Astrocyte of the spinal cord (primary cell): Measurements from ENCODE around the gene AHI1.

Source experiments
- DNase-seq: peaks from one replicate; pipeline ENCODE4 v3.0.0; 2011; ENCODE audit warnings: low read depth, low spot score
- H3K4me3 ChIP-seq: 2 replicates; pipeline ENCODE4 v1.5.1; 2011; ENCODE audit warnings: low read depth, mild to moderate bottlenecking, low read length, moderate library complexity
- in situ Hi-C: cut with HindIII; loops from 2 replicates; pipeline ENCODE4 v1.10.0; 2017; ENCODE audit warnings: low sequenced_read_pairs
- TF ChIP-seq, protein P1 (sequence below): IDR thresholded peaks from 2 replicates; pipeline ENCODE4 v1.5.1; 2012; ENCODE audit warnings: low read depth, mild to moderate bottlenecking, low read length, inconsistent platforms

The AHI1 gene

DNA sequence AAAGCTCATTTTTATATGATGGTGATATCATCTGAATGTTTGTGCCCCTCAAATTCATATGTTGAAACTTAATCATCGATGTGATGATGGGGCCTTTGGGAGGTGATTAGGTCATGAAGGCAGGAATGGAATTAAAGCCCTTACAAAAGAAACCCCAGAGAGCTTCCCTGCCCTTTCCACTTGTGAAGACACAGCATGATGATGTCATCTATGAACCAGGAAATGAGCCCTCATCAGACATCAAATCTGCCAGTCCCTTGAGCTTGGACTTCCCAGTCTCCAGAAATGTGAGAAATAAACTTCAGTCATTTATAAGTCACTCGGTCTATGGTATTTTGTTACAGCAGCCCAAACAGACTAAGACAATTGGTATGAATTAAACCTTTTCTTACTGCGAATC lies 163.4 kb downstream of the AHI1 start:
- TF ChIP-seq, protein P1, sequence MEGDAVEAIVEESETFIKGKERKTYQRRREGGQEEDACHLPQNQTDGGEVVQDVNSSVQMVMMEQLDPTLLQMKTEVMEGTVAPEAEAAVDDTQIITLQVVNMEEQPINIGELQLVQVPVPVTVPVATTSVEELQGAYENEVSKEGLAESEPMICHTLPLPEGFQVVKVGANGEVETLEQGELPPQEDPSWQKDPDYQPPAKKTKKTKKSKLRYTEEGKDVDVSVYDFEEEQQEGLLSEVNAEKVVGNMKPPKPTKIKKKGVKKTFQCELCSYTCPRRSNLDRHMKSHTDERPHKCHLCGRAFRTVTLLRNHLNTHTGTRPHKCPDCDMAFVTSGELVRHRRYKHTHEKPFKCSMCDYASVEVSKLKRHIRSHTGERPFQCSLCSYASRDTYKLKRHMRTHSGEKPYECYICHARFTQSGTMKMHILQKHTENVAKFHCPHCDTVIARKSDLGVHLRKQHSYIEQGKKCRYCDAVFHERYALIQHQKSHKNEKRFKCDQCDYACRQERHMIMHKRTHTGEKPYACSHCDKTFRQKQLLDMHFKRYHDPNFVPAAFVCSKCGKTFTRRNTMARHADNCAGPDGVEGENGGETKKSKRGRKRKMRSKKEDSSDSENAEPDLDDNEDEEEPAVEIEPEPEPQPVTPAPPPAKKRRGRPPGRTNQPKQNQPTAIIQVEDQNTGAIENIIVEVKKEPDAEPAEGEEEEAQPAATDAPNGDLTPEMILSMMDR, result no peak
- DNase-seq, result peak; percentile 32

DNA sequence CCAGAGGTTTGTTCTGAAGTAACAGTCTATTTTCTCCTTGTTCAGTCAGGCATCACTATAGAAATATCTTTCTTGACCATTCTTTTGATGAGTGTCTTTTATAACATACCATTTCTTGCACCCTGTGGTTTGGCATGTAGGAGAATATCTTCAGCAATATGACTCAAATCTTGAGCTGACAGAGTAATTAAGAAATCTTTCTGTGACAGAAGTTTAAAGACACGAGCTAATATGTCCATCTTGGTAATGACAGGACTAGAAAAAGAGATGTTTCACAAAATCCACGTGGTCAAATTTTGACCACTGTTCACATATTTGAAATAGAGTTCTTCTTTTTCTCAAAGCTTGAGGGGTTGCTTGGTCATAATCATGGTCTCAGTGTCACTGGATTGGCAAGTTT lies 166.5 kb downstream of the AHI1 start:
- TF ChIP-seq, protein P1, result no peak
- in situ Hi-C loops, result no loop called here
- no peak overlapping the region for H3K4me3 ChIP-seq
- DNase-seq, result peak; percentile 43

More for the DNA sequence above, 163.4 kb downstream of the AHI1 start:
- no peak overlapping the region for H3K4me3 ChIP-seq
- in situ Hi-C loops, result no loop called here

DNA sequence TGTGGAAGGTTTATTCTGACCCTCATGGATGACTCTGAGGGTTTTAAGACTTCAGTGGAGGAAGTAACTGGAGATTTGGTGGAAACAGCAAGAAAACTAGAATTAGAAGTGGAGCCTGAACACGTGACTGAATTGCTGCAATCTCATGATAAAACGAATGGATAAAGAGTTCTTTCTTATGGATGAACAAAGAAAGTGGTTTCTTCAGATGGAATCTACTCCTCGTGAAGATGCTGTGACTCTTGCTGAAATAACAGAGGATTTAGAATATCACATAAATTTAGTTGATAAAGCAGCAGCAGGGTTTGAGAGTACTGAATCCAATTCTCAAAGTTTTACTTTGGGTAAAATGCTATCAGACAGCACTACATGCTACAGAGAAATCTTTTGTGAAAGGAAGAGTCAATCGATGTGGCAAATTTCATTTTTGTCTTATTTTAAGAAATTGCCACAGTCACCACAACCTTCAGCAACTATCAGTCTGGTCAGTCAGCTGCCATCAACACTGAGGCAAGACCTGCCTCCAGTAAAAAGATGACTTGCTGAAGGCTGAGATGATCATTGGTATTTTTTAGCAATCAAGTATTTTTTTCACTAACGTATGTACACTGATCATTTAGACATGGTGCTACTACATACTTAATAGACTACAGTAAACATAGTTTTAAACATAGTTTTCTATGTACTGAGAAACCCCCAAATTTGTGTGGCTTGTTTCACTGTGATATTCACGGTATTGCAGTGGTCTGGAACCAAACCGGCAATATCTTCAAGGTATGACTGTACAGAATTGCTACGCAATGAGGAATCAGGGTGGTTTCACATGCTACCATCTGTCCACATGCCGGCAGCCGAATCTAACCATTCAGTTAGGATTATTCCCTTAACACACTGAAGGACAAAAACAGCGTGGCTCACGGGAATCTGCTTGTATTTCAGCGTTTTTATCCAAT lies 167.4 kb downstream of the AHI1 start:
- DNase-seq, result no peak
- in situ Hi-C loops, result no loop called here
- TF ChIP-seq, protein P1, result no peak
- H3K4me3 ChIP-seq, result no peak overlapping the region

DNA sequence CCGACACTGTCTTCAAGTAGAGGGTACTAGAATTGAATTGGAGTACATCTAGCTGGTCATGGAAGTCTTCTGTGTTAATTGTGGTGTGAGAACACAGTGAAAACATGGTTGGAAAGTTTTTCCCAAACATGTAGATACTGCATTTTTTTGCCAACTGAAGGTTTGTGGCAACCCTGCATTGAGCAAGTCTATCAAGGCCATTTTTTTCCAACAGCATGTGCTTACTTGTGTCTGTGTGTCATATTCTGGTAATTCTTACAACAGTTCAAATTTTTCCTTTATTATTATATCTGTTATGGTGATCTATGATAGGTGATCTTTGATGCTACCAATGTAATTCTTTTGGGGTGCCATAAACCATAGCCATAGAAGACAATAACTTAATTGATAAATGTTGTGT lies 169.4 kb downstream of the AHI1 start:
- no peak overlapping the region for H3K4me3 ChIP-seq
- TF ChIP-seq, protein P1, result no peak
- no peak for DNase-seq
- in situ Hi-C loops, result no loop called here

DNA sequence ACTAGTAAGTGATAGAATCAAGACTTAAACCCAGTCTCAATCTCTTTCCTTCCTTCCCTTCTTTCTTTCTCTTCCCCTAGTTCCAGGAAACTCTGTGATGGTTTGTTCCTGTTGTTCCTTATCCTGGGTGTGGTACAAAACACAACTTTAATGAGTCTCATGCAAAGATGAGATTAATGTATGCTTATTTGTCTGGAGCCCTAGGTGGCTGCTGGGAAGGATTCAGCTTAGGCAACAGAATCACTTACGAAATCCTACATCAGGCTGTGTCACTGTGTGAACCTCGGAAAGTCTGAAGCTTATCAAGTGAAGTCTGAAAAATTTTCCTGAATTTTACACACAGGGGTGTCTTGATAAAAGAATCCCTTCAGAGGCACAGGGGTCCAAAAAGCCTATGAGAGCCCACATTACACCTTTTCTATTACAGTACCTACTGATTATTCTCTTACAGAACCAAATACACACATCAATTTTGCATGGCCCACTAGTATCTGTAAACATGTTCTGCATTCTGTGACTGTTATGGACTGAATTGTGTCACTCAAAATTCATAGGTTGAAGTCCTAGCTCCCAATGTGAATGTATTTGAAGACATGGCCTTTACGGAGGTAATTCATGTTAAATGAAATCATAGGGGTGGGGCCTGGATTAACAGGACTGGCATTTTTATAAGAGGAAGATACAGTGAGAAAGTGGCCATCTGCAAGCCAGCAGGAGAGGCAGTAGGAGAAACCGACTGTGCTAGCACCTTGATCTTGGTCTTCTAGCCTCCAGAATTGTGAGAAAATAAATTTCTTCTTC lies 171.7 kb downstream of the AHI1 start:
- H3K4me3 ChIP-seq, result no peak overlapping the region
- DNase-seq, result no peak
- TF ChIP-seq, protein P1, result no peak
- in situ Hi-C loops, result no loop called here

DNA sequence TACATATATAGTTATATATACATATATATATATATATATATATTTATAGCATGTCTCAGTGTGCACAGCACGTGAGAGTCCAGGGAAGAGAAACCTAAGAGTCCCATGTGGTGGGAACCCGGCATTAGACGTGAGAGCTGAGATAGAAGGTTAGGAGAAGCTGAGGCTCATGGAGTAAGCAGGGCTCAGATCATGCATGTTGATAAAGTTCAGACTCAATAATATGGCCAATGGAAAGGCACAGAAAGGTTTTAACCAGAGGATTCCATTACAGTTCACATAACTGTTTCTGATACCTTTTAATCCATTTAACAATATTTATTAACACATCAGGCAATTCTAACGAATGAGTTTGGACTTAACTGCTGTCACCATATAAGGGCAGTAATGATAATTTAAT lies 173.0 kb downstream of the AHI1 start:
- no peak overlapping the region for H3K4me3 ChIP-seq
- in situ Hi-C loops, result no loop called here
- DNase-seq, result no peak
- TF ChIP-seq, protein P1, result no peak
